HG02970 (cell line): ENCODE data around the gene ZNF518A.
A peak's percentile ranks its signal among the peaks of the same experiment; 100 is the strongest.
"Not testable (repeated sequence)": the region's sequence is repeated elsewhere in the genome, so short reads cannot be mapped to it uniquely, and the experiment has no call there.

ENCODE experiments used
- ATAC-seq: cut with Tn5 transposase; IDR thresholded peaks from one replicate; pipeline ENCODE4 v1.9.1; 2021; ENCODE audit warnings: mild to moderate bottlenecking, moderate library complexity, moderate number of reproducible peaks; ENCODE audit not compliant: unreplicated experiment, low FRiP score

Gene ZNF518A

GRCh38 chr10:96130326-96130995, 364 bp downstream of the ZNF518A start:
- peak; percentile 70 for ATAC-seq

DNA sequence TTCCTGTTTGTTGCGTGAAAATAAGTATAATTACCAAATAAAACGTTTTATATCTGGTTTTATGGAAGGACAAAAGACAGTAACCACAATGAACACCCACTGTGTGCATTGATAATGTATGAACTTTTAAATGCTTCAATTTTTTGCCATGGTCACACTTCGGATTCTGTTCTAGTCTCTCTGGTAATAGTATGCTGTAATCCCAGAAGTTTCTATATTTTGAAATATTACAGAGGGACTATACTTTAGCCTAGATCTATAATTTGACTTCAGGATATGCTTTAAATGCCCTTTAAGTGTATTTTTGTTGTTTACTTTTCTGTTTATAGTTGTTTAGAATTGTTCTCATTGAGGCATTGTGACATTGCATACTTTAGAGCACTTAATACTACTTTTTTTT, 1.5 kb downstream of the ZNF518A start:
- ATAC-seq: no peak

GRCh38 chr10:96133135-96133534, 3.0 kb downstream of the ZNF518A start:
- ATAC-seq: no peak

- no peak for ATAC-seq
Observed at GRCh38 chr10:96136810-96137209, 6.7 kb downstream of the ZNF518A start.

DNA sequence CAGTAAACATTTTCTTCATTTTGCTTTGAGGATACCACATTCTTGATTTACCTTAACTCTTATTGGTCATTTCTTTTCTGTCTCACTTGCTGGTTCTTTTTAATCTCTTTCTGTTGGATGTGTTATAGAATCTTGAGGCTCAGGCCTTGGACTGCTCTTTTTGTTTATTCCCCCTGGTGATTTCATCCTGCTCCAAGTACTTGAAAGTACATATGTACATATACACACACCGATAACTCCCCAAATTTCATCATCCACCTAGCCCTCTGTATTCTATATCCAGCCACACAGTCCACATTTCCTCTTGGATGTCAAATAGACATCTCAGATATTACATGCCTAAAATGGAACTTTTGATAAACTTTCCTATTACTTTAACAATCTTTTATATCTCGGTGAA, 7.5 kb downstream of the ZNF518A start:
- no peak for ATAC-seq

- no peak for ATAC-seq
Observed at GRCh38 chr10:96138102-96138501, 8.0 kb downstream of the ZNF518A start.

- no peak for ATAC-seq
Observed at GRCh38 chr10:96152437-96152836, 22.3 kb downstream of the ZNF518A start.

GRCh38 chr10:96153070-96153469, 23.0 kb downstream of the ZNF518A start:
- ATAC-seq: no peak

DNA sequence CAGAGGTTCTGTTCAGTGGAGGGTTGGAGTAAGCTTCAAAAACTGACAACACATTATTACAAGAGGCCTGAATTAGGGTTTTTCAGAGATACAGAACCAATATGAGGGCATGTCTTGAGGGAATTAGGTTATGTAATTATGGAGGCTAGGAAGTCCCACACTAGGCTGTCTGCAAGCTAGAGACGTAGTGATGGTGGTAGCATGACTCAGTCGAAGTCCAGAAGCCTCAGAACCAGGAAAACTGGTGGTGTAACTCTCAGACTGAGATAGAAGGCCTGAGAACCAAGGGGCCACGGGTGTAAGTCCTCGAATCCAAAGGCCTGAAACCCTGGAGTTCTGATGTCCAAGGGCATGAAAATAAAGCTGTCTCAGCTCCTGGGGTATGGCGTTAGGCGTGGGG, 35.6 kb downstream of the ZNF518A start:
- no peak for ATAC-seq

- no peak for ATAC-seq
Observed at GRCh38 chr10:96168546-96168945, 38.4 kb downstream of the ZNF518A start.

- ATAC-seq: no peak
Observed at GRCh38 chr10:96170230-96170629, 40.1 kb downstream of the ZNF518A start.

GRCh38 chr10:96172666-96173065, 42.6 kb downstream of the ZNF518A start:
- ATAC-seq: no peak

GRCh38 chr10:96176985-96177384, 46.9 kb downstream of the ZNF518A start:
- ATAC-seq: no peak

GRCh38 chr10:96188421-96188820, 58.3 kb downstream of the ZNF518A start:
- no peak for ATAC-seq

- no peak for ATAC-seq
Observed at GRCh38 chr10:96188916-96189315, 58.8 kb downstream of the ZNF518A start.

DNA sequence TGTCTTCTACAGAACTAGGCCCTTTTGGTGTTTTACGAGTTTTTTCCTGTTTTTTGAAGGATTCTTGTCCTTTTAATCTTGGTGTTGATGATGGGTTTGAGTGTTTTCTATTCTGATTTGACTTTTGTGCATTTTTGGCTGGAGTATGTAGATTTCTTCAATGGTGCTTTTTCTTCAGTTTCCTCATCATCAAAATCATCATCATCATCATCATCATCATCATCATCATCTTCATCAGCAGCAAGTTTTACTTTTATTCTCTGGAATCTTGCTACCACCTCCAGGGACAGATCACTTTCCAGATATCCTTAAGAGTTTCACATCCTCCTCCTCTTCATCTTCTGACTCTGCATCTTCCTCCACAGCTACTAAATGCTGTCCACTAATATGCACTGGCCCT, 59.4 kb downstream of the ZNF518A start:
- not testable (repeated sequence) for ATAC-seq

- ATAC-seq: no peak
Observed at GRCh38 chr10:96201525-96201924, 71.4 kb downstream of the ZNF518A start.

GRCh38 chr10:96205580-96205979, 75.5 kb downstream of the ZNF518A start:
- ATAC-seq: no peak

- no peak for ATAC-seq
Observed at GRCh38 chr10:96208271-96208670, 78.2 kb downstream of the ZNF518A start.

GRCh38 chr10:96208946-96209345, 78.8 kb downstream of the ZNF518A start:
- no peak for ATAC-seq

GRCh38 chr10:96211764-96212163, 81.7 kb downstream of the ZNF518A start:
- no peak for ATAC-seq

DNA sequence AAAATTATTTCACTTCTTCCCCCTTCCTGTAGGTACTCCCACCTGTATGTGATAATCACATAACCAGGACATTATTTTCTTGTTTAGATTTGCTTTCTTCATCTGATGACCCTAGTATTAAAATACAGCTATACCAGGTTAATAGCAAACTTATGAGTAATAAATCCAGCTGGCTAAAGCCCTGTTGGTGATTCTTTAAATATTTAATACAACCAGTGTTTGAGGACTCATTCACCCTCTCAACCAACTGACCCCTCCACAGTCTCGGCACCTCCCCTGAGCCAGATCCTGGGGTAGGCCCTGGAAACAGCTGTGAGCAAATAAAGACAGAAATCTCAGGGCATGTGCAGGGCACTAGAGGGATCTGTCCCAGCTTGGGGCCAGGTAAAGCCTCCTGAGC, 82.8 kb downstream of the ZNF518A start:
- no peak for ATAC-seq
